Measurements from ENCODE around the gene GNA12.

GNA12 gene

GRCh38 chr7:2736411-2736914 is 107.6 kb downstream of the GNA12 start:
- no peak for TF ChIP-seq POLR2A (IDR thresholded peaks at IDR 0.05; ENCODE audit: low read depth, low read length)
- no peak for FAIRE-seq
- no peak for DNase-seq (ENCODE audit: insufficient read length, low spot score)

GRCh38 chr7:2735744-2736143 is 108.4 kb downstream of the GNA12 start:
- TF ChIP-seq PAX5 (IDR thresholded peaks at IDR 0.05; ENCODE audit: insufficient read depth, low read length, severe bottlenecking), result no peak
- TF ChIP-seq POU2F2 (IDR thresholded peaks at IDR 0.05; ENCODE audit: low read depth, low read length), result no peak
- TF ChIP-seq POLR2AphosphoS5 (IDR thresholded peaks at IDR 0.05; ENCODE audit: low read depth, low read length), result no peak
- TF ChIP-seq SPI1 (IDR thresholded peaks at IDR 0.05; ENCODE audit: low read depth, low read length), result no peak
- no peak for TF ChIP-seq TAF1 (IDR thresholded peaks at IDR 0.05; ENCODE audit: low read depth, low read length)
- TF ChIP-seq POLR2A (IDR thresholded peaks at IDR 0.05; ENCODE audit: low read depth, low read length), result no peak
- FAIRE-seq, result no peak
- no peak for DNase-seq (ENCODE audit: insufficient read length, low spot score)

- TF ChIP-seq SPI1 (IDR thresholded peaks at IDR 0.05; ENCODE audit: low read depth, low read length), result no peak
- TF ChIP-seq TAF1 (IDR thresholded peaks at IDR 0.05; ENCODE audit: low read depth, low read length), result no peak
- TF ChIP-seq POU2F2 (IDR thresholded peaks at IDR 0.05; ENCODE audit: low read depth, low read length), result no peak
- no peak for TF ChIP-seq POLR2AphosphoS5 (IDR thresholded peaks at IDR 0.05; ENCODE audit: low read depth, low read length)
- TF ChIP-seq PAX5 (IDR thresholded peaks at IDR 0.05; ENCODE audit: insufficient read depth, low read length, severe bottlenecking), result no peak
- TF ChIP-seq POLR2A (IDR thresholded peaks at IDR 0.05; ENCODE audit: low read depth, low read length), result no peak
- FAIRE-seq (no peak), DNase-seq (ENCODE audit: insufficient read length, low spot score) (no peak)
Observed at GRCh38 chr7:2734751-2735571, 109.1 kb downstream of the GNA12 start.

- DNase-seq (ENCODE audit: insufficient read length, low spot score) (no peak), FAIRE-seq (no peak)
- no peak for TF ChIP-seq POLR2AphosphoS5 (IDR thresholded peaks at IDR 0.05; ENCODE audit: low read depth, low read length)
- no peak for TF ChIP-seq SPI1 (IDR thresholded peaks at IDR 0.05; ENCODE audit: low read depth, low read length)
- no peak for TF ChIP-seq PAX5 (IDR thresholded peaks at IDR 0.05; ENCODE audit: insufficient read depth, low read length, severe bottlenecking)
- no peak for TF ChIP-seq POU2F2 (IDR thresholded peaks at IDR 0.05; ENCODE audit: low read depth, low read length)
- TF ChIP-seq POLR2A (IDR thresholded peaks at IDR 0.05; ENCODE audit: low read depth, low read length), result no peak
- TF ChIP-seq TAF1 (IDR thresholded peaks at IDR 0.05; ENCODE audit: low read depth, low read length), result no peak
Observed at GRCh38 chr7:2734084-2734686, 109.9 kb downstream of the GNA12 start.

- TF ChIP-seq POLR2AphosphoS5 (IDR thresholded peaks at IDR 0.05; ENCODE audit: low read depth, low read length), result no peak
- TF ChIP-seq POLR2A (IDR thresholded peaks at IDR 0.05; ENCODE audit: low read depth, low read length), result no peak
- TF ChIP-seq PAX5 (IDR thresholded peaks at IDR 0.05; ENCODE audit: insufficient read depth, low read length, severe bottlenecking), result no peak
- TF ChIP-seq POU2F2 (IDR thresholded peaks at IDR 0.05; ENCODE audit: low read depth, low read length), result no peak
- TF ChIP-seq TAF1 (IDR thresholded peaks at IDR 0.05; ENCODE audit: low read depth, low read length), result no peak
- no peak for TF ChIP-seq SPI1 (IDR thresholded peaks at IDR 0.05; ENCODE audit: low read depth, low read length)
- no peak for DNase-seq (ENCODE audit: insufficient read length, low spot score)
- FAIRE-seq, result peak; percentile 13
Observed at GRCh38 chr7:2732959-2733584, 111.0 kb downstream of the GNA12 start.

- DNase-seq (ENCODE audit: insufficient read length, low spot score) (no peak), FAIRE-seq (no peak)
- no peak for TF ChIP-seq POLR2A (IDR thresholded peaks at IDR 0.05; ENCODE audit: low read depth, low read length)
- no peak for TF ChIP-seq POLR2AphosphoS5 (IDR thresholded peaks at IDR 0.05; ENCODE audit: low read depth, low read length)
- no peak for TF ChIP-seq POU2F2 (IDR thresholded peaks at IDR 0.05; ENCODE audit: low read depth, low read length)
- TF ChIP-seq TAF1 (IDR thresholded peaks at IDR 0.05; ENCODE audit: low read depth, low read length), result no peak
- TF ChIP-seq SPI1 (IDR thresholded peaks at IDR 0.05; ENCODE audit: low read depth, low read length), result no peak
- TF ChIP-seq PAX5 (IDR thresholded peaks at IDR 0.05; ENCODE audit: insufficient read depth, low read length, severe bottlenecking), result no peak
Observed at GRCh38 chr7:2732388-2732787, 111.7 kb downstream of the GNA12 start.

GRCh38 chr7:2730846-2731770 is 113.0 kb downstream of the GNA12 start:
- TF ChIP-seq PAX5 (IDR thresholded peaks at IDR 0.05; ENCODE audit: insufficient read depth, low read length, severe bottlenecking), result no peak
- no peak for TF ChIP-seq TAF1 (IDR thresholded peaks at IDR 0.05; ENCODE audit: low read depth, low read length)
- TF ChIP-seq POU2F2 (IDR thresholded peaks at IDR 0.05; ENCODE audit: low read depth, low read length), result no peak
- no peak for TF ChIP-seq POLR2AphosphoS5 (IDR thresholded peaks at IDR 0.05; ENCODE audit: low read depth, low read length)
- TF ChIP-seq POLR2A (IDR thresholded peaks at IDR 0.05; ENCODE audit: low read depth, low read length), result no peak
- TF ChIP-seq SPI1 (IDR thresholded peaks at IDR 0.05; ENCODE audit: low read depth, low read length), result no peak
- DNase-seq (ENCODE audit: insufficient read length, low spot score), result no peak
- no peak for FAIRE-seq

GRCh38 chr7:2729893-2730716 is 114.0 kb downstream of the GNA12 start:
- no peak for FAIRE-seq
- DNase-seq (ENCODE audit: insufficient read length, low spot score), result no peak
- TF ChIP-seq SPI1 (IDR thresholded peaks at IDR 0.05; ENCODE audit: low read depth, low read length) (no peak), PAX5 (IDR thresholded peaks at IDR 0.05; ENCODE audit: insufficient read depth, low read length, severe bottlenecking) (no peak), POLR2A (IDR thresholded peaks at IDR 0.05; ENCODE audit: low read depth, low read length) (no peak), TAF1 (IDR thresholded peaks at IDR 0.05; ENCODE audit: low read depth, low read length) (no peak), POU2F2 (IDR thresholded peaks at IDR 0.05; ENCODE audit: low read depth, low read length) (no peak), POLR2AphosphoS5 (IDR thresholded peaks at IDR 0.05; ENCODE audit: low read depth, low read length) (no peak)

Measured in GM12891 (cell line).